Mucosa of stomach (tissue), 1 donor: Measurements from ENCODE around the gene CCDC201.

Source experiments
- H3K27me3 ChIP-seq: one replicate; pipeline ENCODE4 v1.7.0; 2013; ENCODE audit warnings: mild to moderate bottlenecking, low read length; ENCODE audit not compliant: control insufficient read depth, insufficient read depth
- H3K36me3 ChIP-seq: one replicate; pipeline ENCODE4 v1.7.0; 2013; ENCODE audit warnings: low read length; ENCODE audit not compliant: control insufficient read depth, insufficient read depth
- H3K4me1 ChIP-seq: one replicate; pipeline ENCODE4 v1.7.0; 2013; ENCODE audit warnings: mild to moderate bottlenecking, low read length; ENCODE audit not compliant: control insufficient read depth, insufficient read depth
- H3K4me3 ChIP-seq: one replicate; pipeline ENCODE4 v1.7.0; 2013; ENCODE audit warnings: low read length
- H3K9ac ChIP-seq: one replicate; pipeline ENCODE4 v1.7.0; 2013; ENCODE audit warnings: mild to moderate bottlenecking, low read length, moderate library complexity
- H3K9me3 ChIP-seq: one replicate; pipeline ENCODE4 v1.7.0; 2013; ENCODE audit warnings: mild to moderate bottlenecking, low read length, moderate library complexity; ENCODE audit not compliant: control insufficient read depth
- donor health status: Pancreatic carcinoma.

Gene CCDC201

GRCh38 chr7:45873035-45873354, at the start of gene CCDC201:
TSS of gene CCDC201 (minus strand) at chr7:45873082. CDS start at chr7:45873007, 75 bp downstream.
- Histone ChIP-seq H3K9ac (no peak within 1 kb of the TSS), H3K4me3 (no peak within 1 kb of the TSS), H3K9me3 (no peaks in the 10 kb centered on the region), H3K4me1 (no peaks in the 10 kb centered on the region), H3K27me3 (no peaks in the 10 kb centered on the region), H3K36me3 (no peaks in the 10 kb centered on the region)

- no peaks in the 10 kb centered on the region for H3K36me3 ChIP-seq
- H3K4me3 ChIP-seq, result no peak overlapping the region
- peaks cover 10% of the 10 kb centered on the region for H3K4me1 ChIP-seq
- H3K27me3 ChIP-seq, result peaks cover 47% of the 10 kb centered on the region
- no peaks in the 10 kb centered on the region for H3K9me3 ChIP-seq
- no peak overlapping the region for H3K9ac ChIP-seq
Observed at GRCh38 chr7:45921699-45922519, 49.0 kb upstream of the CCDC201 start.

DNA sequence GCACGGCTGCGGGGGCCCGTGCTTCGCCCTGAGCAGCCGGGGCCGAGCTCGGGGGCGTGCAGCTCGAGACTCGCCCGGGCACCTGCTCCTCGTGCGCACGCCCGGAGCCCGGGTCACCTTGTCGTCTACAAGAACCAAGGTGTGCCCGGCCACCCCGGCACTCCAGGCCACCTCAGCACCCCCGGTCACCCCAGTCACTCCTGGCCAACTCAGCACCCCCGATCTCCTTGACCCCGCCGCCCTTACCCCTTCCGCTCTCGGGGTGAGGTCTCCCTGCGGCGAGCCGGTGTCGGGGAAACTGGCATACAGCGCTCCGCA, 48.5 kb upstream of the CCDC201 start:
- Histone ChIP-seq H3K9me3 (no peaks in the 10 kb centered on the region), H3K27me3 (peaks cover 47% of the 10 kb centered on the region), H3K36me3 (no peaks in the 10 kb centered on the region), H3K4me1 (peaks cover 10% of the 10 kb centered on the region), H3K4me3 (no peak overlapping the region), H3K9ac (no peak overlapping the region)

DNA sequence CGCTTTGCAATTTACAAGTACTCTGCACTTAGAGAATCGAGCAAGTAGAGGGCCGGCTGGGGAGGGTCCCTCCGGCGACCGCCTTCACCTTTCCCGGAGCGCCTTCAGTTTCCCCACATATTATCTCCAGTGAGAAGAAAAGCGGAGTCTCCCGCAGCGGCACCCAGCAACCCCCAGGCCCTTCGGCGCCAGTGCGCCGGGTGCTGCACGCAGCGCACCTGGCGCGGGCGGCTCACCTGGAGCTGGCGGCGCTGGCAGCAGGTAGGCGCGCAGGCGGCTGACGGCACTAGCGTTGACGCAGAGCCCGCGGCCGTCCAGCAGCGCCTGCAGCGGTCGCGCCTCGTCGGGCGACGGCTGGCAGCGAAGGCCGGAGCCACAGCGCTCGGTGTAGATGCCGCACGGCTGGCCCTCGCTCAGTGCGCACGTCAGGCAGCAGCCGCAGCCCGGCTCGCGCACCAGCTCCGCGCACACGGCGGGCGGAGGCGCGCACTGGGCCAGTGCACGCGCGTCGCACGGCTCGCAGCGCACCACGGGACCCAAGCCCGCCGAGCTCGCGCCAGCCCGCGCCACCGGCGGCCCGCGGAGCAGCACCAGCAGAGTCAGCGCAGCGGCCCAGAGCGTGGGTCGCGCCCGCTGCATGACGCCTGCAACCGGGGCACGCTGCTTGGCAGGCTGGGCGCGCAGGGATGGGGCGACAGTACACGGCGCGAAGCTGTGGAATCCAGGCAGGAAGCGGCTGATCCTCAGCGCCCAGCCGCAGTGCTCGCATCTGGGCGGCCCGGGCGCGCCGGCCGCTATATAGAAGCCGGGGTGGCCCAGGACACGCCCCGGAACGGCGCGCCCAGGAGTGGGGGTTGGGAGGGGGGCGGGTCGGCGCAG, 47.9 kb upstream of the CCDC201 start, which contains the start of gene IGFBP3:
Gene IGFBP3, minus strand, starts transcription at position 771 of the 879 bp plus-strand sequence. Its CDS starts 132 bp downstream, at position 639.
- Histone ChIP-seq H3K36me3 (no peaks in the 10 kb centered on the region), H3K9me3 (no peaks in the 10 kb centered on the region), H3K4me3 (no peak within 1 kb of the TSS), H3K4me1 (peaks cover 10% of the 10 kb centered on the region), H3K27me3 (peaks cover 47% of the 10 kb centered on the region), H3K9ac (no peak within 1 kb of the TSS)

DNA sequence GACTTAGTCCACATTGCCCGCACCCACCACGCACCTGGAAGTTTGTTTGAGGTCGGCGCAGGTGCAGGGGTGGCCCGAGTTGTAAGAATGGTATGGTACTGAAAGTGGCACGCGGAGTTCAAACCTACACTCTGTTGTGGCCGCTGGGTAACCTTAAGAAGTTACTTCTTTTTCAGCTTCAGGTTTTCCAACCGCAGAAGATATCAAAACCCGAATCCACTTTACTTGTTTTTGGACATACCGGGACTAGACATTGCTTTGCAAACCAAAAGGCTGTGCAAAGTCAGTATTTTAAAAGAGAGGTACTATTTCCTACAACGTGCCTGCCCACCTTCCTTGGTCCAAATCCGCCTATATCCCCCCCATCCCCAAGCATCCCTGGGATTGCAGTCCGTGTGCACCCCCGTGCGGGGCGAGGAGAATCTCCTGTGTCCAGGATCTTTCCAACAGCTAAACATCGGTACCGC, 47.1 kb upstream of the CCDC201 start:
- Histone ChIP-seq H3K4me3 (no peak overlapping the region), H3K9me3 (no peaks in the 10 kb centered on the region), H3K36me3 (no peaks in the 10 kb centered on the region), H3K9ac (no peak overlapping the region), H3K27me3 (peaks cover 47% of the 10 kb centered on the region), H3K4me1 (peaks cover 10% of the 10 kb centered on the region)

DNA sequence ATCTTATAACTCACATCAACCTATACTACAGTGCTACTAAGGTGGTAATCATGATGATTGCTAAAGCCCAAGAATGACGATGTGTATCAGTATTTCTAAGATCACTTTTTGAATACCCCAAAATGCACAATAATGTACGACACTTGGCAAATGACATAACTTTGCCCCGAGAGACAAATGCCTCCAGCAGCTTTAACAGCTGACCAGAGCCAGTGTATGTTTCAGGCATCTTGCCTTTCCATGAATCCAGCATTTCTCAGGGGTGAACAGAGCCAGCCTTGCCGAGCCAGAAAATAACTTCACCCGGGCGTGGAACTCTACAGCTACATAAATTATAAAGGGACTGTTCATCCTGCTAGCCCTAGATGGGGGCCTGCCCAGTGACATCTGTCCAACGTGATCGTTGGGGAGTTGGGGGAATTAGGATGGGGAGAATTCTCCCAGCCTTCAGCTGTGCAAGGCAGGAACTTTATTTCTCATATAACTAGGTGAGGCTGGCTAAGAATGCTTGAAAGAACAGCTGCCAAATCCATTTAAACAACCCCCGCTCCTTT, 46.4 kb upstream of the CCDC201 start:
- no peaks in the 10 kb centered on the region for H3K9me3 ChIP-seq
- H3K36me3 ChIP-seq, result no peaks in the 10 kb centered on the region
- no peak overlapping the region for H3K9ac ChIP-seq
- peaks cover 10% of the 10 kb centered on the region for H3K4me1 ChIP-seq
- H3K27me3 ChIP-seq, result peaks cover 47% of the 10 kb centered on the region
- H3K4me3 ChIP-seq, result no peak overlapping the region

DNA sequence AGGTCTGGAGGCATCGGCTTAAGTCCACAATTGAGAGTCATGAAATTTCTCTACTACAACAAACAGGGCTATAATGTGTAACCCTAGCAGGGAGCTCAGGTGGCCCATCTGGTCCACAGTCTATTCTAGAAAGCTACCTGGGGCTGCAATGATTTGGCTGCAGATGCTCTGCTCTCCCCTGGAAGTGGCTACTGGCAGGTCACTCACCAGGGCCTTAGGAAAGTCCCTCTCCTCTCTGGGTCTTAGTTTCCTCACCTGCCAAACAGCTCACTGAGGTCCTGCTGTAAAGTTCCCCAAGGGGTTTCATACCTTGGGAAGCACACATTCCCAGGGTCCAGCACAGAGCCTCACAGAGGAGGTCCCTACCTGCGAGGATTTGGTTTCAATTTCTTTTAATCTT, 45.7 kb upstream of the CCDC201 start:
- peaks cover 10% of the 10 kb centered on the region for H3K4me1 ChIP-seq
- no peak overlapping the region for H3K4me3 ChIP-seq
- no peaks in the 10 kb centered on the region for H3K9me3 ChIP-seq
- no peak overlapping the region for H3K9ac ChIP-seq
- peaks cover 47% of the 10 kb centered on the region for H3K27me3 ChIP-seq
- H3K36me3 ChIP-seq, result no peaks in the 10 kb centered on the region

DNA sequence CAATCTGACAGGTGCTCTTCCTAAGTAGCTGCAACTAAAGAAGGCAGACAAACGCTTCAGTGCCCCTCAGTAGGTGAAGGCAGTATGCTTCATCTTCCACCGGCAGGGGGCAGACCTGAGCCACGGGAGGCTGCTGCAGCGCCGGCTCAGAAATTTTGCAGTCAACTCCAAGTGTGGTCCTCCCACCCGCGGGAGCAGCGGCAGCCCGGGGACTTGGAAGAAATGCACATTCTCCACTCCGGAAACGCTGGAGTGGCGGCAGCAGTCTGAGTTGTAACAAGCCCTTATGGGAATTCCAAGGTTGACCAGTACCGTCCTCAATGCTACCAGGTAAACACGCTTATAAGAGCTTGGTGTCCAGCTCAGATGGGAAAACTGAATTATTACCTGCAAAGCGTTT, 44.8 kb upstream of the CCDC201 start:
- H3K9ac ChIP-seq, result no peak overlapping the region
- no peak overlapping the region for H3K4me3 ChIP-seq
- H3K36me3 ChIP-seq, result no peaks in the 10 kb centered on the region

DNA sequence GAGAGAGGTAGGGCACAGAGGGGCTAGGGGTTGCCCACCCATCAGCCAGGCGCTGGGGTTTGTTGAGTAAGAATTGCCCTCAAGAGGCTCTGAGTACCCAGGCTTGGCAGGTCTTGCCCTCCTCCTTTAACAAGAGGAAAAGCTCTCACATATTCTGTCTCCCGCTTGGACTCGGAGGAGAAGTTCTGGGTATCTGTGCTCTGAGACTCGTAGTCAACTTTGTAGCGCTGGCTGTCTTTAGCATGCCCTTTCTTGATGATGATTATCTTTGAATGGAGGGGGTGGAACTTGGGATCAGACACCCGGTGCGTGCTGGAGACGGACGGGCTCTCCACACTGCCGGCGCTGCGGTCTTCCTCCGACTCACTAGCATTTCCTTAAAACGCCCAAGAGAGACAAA, 44.2 kb upstream of the CCDC201 start:
- no peaks in the 10 kb centered on the region for H3K9me3 ChIP-seq
- no peak overlapping the region for H3K4me3 ChIP-seq
- H3K27me3 ChIP-seq, result peaks cover 35% of the 10 kb centered on the region
- H3K4me1 ChIP-seq, result peaks cover 3% of the 10 kb centered on the region
- H3K36me3 ChIP-seq, result no peaks in the 10 kb centered on the region
- no peak overlapping the region for H3K9ac ChIP-seq

More for the DNA sequence above, 44.8 kb upstream of the CCDC201 start:
- Histone ChIP-seq H3K27me3 (peaks cover 41% of the 10 kb centered on the region), H3K4me1 (peaks cover 9% of the 10 kb centered on the region), H3K9me3 (no peaks in the 10 kb centered on the region)

GRCh38 chr7:45915606-45916005, 42.7 kb upstream of the CCDC201 start:
- Histone ChIP-seq H3K9me3 (no peaks in the 10 kb centered on the region), H3K4me1 (no peaks in the 10 kb centered on the region), H3K27me3 (peaks cover 25% of the 10 kb centered on the region), H3K4me3 (no peak overlapping the region), H3K9ac (no peak overlapping the region), H3K36me3 (no peaks in the 10 kb centered on the region)

- Histone ChIP-seq H3K27me3 (peaks cover 21% of the 10 kb centered on the region), H3K36me3 (no peaks in the 10 kb centered on the region), H3K4me1 (no peaks in the 10 kb centered on the region), H3K4me3 (no peak overlapping the region), H3K9me3 (no peaks in the 10 kb centered on the region), H3K9ac (no peak overlapping the region)
Observed at GRCh38 chr7:45914911-45915310, 42.0 kb upstream of the CCDC201 start.

DNA sequence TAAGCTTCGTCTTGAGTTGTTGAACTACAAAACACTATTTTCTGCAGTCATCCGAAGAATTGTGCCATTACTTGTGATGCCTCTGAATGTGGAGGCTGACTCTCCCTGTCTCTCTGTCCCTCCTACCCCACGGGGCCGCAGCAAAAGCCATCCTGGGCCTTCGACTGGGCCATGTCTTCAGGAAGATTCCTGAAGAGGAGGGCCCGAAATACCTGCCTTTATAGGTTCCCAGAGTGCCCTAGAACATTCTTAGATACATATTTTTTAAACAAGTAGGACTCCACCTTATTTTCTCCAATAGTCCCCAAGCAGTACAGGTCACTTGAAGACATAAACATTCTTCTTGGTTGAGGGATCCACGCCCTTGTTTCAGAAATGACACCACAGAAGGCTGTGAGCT, 40.1 kb upstream of the CCDC201 start:
- Histone ChIP-seq H3K36me3 (no peaks in the 10 kb centered on the region), H3K4me3 (no peak overlapping the region), H3K9ac (no peak overlapping the region), H3K4me1 (no peaks in the 10 kb centered on the region), H3K27me3 (peaks cover 4% of the 10 kb centered on the region), H3K9me3 (no peaks in the 10 kb centered on the region)
